ENCODE data around the gene ZNF367.

ZNF367 gene

DNA sequence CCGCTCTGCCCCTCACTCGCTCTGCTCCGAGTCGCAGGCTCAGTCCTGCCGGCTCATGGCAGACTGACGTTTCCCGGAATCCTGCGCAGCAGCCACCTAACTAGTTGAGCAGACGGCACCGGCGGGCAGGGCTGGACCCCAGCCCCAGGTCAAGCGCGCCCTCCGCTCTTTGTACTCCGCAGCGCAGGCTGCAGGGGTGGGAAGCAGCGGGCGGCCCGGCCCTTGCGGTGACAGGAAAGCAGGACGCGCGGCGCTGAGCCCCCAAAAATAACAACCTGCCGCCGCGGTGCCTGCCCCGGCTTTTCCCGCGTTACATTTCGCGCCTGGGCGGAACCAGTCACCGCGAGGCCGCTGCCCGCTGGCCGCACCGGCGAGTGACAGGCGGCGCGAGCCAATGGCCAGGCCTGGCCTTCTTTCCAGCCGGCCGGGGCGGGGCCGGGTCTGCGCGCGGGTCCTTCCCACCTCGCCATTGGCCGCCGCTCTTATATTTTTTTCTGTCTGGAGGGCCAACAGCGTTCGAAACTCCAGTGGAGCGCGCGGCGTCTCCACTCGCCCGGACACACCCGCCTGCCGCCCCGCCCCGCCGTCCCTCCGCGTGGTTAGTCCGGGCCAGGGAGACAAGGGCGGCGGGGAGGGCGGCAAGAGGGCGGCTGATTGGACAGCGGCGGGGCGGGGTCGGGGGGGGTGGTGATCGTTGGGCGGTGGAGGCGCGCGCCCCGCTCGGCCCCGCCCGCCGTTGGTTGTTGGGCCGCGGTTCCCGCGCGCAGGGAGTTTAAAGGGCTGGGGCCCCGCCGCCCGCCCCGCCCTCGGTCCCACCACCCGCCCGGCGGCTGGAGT, at the start of gene ZNF367:
TSS of gene ZNF367 (minus strand) at position 288 of the 837 bp plus-strand sequence. CDS start 338 bp downstream, outside the sequence.
- peak; percentile 76 for DNase-seq (ENCODE audit: low read depth)

DNA sequence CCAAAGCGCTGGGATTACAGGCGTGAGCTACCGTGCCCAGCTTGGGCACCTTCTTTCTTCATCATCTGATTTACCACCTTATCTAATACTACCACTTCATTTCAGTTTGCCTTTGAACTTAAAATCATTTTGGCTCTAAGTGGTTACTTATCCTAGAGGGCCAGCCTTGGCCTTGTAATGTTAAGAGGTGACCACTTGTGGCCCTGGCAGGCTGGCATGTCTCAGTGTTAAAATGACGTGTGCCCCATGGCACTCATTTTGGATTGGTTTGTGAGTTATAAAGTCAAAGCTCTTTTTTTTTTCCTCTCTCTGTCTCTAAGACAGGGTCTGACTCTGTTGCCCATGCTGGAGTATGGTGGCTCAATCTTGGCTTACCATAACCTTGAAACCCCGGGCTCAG, 49.6 kb upstream of the ZNF367 start:
- no peak for DNase-seq (ENCODE audit: low read depth)

GRCh38 chr9:96464426-96464825, 46.3 kb upstream of the ZNF367 start:
- DNase-seq (ENCODE audit: low read depth), result no peak

DNA sequence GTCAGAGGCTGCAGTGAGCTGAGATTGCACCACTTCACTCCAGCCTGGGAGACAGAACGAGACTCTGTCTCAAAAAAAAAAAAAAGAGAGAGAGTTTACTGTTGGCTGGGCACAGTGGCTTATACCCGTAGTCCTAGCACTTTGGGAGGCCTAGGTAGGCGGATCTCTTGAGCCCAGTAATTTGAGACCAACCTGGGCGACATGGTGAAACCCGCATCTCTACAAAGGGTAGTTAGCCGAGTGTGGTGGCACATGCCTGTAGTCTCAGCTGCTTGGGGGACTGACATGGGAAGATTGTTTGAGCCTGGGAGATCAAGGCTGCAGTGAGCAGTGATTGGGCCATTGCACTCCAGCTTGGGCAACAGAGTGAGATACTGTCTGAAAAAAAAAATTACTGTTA, 44.4 kb upstream of the ZNF367 start:
- no peak for DNase-seq (ENCODE audit: low read depth)

- DNase-seq (ENCODE audit: low read depth), result no peak
Observed at GRCh38 chr9:96461336-96461735, 43.2 kb upstream of the ZNF367 start.

DNA sequence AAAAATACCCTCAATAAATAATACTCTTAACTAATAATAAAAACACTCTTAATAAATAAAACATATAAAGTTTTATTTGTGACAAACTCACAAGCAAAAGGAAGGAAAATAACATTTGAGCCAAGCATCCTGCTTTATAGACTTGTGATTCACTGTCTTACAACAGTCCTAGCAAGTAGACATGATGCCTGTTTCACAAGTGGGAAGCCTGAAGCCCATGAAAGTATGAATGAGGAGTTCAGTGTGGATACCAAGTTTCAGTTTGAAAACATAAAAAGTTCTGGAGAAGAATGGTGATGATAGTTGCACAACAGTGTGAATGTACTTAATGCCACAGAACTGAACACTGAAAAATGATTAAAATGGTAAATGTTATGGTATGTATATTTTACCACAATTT, 42.7 kb upstream of the ZNF367 start:
- DNase-seq (ENCODE audit: low read depth), result no peak

DNA sequence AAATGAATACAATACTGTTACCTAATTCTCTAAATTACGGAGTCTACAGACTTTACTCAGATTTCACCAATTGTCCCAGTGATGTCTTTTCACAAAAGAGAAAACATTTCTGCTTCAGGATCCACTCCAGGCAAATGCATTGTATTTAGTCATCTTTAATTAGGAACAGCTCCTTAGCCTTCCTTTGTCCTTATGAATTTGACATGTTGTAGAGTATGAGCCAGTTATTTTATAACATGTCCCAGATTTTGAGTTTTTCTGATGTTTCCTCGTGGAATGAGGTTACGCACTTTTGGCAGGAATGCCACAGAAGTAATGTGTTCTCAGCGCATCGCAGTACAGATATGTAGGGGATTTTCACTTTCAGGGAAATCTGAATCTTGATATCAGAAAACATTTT, 42.3 kb upstream of the ZNF367 start:
- DNase-seq (ENCODE audit: low read depth), result no peak

DNA sequence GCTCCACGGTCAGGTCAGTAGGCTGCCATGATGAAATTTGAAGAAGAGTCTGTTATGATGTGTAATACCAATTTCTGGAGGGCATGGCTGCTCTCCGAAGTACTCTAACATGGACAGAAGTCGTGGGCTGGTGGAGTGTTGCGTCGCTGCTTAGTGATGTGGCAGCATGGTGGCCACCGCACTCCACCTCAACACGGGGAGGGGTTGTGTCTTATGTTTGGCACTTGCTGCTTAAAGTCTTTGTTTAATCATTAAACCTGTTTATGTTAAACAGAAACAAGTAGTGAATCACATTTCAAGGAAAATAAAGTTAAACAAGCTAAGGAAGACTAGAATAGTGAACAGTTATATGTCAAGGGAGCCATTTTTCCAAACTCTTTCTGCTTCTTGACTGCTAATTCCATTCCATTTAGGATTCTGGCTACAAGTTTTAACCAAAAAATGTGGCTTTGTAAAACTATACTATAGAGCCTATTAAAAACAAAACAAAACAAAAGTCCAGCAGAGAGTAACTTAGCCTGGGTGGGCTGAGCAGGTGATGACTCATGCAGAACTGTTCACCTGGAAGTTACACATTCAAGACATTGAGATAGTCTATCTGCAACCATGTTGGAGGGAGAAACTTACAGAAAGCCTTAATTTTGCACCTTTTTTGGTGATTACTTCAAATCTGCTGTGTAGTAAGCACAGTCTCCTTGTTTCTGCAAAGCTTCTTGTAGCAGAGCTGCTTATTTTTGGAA, 41.3 kb upstream of the ZNF367 start:
- no peak for DNase-seq (ENCODE audit: low read depth)

- no peak for DNase-seq (ENCODE audit: low read depth)
Observed at GRCh38 chr9:96458226-96458625, 40.1 kb upstream of the ZNF367 start.

GRCh38 chr9:96457266-96457665, 39.1 kb upstream of the ZNF367 start:
- no peak for DNase-seq (ENCODE audit: low read depth)

- DNase-seq (ENCODE audit: low read depth), result no peak
Observed at GRCh38 chr9:96453625-96454024, 35.5 kb upstream of the ZNF367 start.

DNA sequence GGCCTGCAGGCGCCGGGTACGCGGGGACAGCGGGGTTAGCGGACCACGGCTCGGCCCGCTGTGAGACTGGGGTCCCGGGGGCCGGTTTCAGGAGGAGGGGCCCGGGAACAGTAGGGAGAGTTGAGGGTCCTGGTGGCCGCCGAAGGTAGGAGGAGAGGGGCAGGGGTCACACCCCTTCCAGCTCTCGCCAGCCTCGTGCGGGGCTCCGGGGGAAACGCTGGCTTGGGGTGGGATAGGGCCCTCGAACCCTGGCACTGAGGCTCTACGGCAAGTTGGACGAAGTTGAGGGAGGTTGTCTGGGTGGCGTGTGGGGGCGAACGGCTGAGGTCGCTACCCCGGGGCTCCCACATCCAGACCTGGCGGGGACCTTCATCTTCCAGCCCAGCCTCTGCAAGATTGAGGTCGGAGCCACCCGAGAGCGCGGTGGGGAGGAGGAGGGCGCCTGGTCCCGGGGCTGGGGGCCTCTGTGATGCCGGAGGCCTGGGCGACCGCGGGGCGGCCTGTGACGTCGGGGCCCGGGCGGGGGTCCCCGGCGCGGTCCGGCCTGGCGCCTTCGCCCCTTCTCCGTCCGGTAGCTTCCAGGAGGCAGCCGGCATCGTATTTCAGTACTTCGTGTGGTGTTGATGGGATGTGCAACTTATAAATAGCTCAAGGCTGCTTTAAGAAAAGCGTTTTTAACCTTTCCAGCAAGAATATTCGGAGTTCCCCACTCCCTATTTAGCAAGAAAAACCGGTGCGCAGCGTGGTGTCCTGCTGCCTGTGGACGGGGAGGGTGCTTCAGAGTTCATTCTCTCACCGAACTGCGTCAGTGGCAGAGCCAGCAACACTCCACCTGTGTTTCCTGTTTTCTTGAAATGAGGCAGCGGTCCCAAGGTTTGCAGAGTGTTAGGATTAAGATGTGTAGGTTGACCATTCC, 32.7 kb upstream of the ZNF367 start:
- no peak for DNase-seq (ENCODE audit: low read depth)

GRCh38 chr9:96449845-96450612, 31.9 kb upstream of the ZNF367 start, which contains the start of gene HABP4:
HABP4 (plus strand) TSS chr9:96450169; CDS start chr9:96450280, 111 bp downstream.
- DNase-seq (ENCODE audit: low read depth), result peak; percentile 63

DNA sequence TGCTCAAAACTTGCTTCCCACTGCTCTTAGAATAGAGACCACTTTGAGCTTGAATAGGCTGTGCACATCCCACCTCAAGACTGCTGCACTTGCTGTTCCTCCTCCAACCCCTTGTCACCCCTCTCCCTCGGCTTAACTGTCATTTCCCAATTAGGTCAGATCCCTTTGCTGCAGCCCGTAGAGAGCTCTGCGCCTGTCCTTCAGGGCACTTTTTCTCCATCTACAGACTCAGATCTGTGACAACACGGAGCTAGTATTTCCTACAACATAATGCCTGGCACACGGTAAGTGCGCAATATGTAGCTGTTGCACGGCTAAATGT, 31.3 kb upstream of the ZNF367 start:
- DNase-seq (ENCODE audit: low read depth), result no peak

DNA sequence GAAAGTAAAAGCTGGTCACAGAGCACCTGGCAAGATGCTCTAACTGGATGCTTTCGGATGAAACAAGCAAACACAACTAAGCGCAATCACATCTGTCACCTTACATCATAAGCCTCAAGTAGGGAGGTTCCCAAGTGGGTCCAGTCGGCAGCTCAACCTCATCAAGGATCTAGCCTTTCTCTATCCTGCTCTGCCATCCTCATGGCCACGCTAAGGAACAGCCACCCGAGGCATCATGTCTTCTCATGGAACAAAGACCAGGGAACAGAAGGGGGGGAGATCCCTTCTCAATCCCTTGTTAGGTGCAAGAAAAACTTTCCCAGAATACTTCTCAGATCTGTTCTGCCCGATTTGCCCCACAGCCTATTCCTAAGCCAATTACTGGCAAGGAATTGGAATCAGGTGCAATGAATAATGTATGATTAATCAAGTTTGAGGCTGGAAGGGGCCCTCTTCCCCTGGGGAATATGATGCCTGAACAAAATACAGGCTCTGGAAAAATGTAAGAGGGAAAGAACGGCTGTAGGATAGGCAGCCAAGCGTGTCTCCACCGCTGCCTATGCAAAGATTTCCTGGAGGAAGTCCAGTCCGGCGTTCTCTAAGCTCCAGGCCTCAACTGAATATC, 30.5 kb upstream of the ZNF367 start:
- no peak for DNase-seq (ENCODE audit: low read depth)

- no peak for DNase-seq (ENCODE audit: low read depth)
Observed at GRCh38 chr9:96447406-96447805, 29.2 kb upstream of the ZNF367 start.

- DNase-seq (ENCODE audit: low read depth), result no peak
Observed at GRCh38 chr9:96442491-96442890, 24.3 kb upstream of the ZNF367 start.

GRCh38 chr9:96441798-96442445, 23.8 kb upstream of the ZNF367 start:
- DNase-seq (ENCODE audit: low read depth), result no peak

DNA sequence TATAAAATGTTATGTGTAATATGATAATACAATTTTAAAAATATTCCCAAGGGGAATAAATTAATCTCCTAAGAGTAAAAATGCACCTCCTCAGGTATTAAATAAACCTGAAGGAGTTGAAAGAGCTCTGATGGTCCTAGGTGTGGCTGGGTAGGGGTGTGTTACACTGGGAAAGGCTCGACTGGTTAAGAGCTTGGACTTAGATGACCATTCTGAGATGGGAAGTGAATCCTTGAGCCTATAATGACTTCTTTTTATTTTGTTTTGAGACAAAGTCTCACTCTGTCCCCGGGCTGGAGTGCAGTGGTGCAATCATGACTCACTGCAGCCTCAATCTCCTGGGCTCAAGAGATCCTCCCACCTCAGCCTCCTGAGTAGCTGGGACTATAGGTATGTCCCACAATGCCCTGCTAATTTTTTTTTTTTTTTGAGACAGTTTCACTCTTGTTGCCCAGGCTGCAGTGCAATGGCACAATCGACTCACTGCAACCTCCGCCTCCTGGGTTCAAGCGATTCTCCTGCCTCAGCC, 22.6 kb upstream of the ZNF367 start:
- DNase-seq (ENCODE audit: low read depth), result no peak

DNA sequence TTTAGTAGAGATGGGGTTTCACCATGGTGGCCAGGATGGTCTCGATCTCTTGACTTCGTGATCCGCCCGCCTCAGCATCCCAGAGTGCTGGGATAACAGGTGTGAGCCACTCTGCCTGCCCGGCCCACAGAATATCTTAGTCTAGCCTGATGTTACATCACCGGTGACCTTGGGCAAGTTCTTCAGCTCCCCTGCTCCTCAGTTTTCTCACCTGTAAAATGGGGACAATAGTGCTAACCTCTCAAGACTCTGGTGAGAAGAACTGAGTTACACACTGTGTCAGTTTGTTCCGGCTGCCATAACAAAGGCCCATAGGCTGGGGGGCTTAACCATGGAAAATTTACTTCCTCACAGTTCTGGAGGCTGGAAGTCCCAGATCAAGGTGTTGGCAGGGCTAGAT, 19.3 kb upstream of the ZNF367 start:
- DNase-seq (ENCODE audit: low read depth), result no peak
